Measurements from ENCODE around the gene METTL15.

DNA sequence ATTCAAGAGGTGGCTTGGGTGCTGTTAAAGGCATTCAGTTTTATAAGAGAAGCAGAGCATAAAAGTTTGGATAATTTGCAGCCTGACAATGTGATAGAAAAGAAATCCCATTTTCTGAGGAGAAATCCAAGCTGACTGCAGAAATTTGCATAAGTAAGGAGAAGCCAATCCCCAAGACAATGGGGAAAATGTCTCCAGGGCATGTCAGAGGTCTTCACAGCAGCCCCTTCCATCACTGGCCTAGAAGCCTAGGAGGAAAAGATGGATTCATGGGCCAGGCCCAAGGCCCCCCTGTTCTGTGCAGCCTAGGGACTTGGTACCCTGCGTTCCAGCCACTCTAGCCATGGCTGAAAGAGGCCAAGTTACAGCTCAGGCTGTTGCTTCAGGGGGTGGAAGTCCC lies 207.3 kb downstream of the METTL15 start:
- no peak for TF ChIP-seq POLR2A (IDR thresholded peaks at IDR 0.05)
- TF ChIP-seq, protein P1, sequence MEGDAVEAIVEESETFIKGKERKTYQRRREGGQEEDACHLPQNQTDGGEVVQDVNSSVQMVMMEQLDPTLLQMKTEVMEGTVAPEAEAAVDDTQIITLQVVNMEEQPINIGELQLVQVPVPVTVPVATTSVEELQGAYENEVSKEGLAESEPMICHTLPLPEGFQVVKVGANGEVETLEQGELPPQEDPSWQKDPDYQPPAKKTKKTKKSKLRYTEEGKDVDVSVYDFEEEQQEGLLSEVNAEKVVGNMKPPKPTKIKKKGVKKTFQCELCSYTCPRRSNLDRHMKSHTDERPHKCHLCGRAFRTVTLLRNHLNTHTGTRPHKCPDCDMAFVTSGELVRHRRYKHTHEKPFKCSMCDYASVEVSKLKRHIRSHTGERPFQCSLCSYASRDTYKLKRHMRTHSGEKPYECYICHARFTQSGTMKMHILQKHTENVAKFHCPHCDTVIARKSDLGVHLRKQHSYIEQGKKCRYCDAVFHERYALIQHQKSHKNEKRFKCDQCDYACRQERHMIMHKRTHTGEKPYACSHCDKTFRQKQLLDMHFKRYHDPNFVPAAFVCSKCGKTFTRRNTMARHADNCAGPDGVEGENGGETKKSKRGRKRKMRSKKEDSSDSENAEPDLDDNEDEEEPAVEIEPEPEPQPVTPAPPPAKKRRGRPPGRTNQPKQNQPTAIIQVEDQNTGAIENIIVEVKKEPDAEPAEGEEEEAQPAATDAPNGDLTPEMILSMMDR (IDR thresholded peaks at IDR 0.05) = no peak

Measured in heart left ventricle (tissue), 13 donors.